Heart left ventricle (tissue), 16 donors: Measurements from ENCODE around the gene ESYT2. TPM values are rescaled to one million over a fixed set of nuclear protein-coding genes. Genes with fewer than 3 reads are reported as not detected.

ENCODE experiments used
- ATAC-seq, 4 donors: fragments of 200-7000 bp; cut with Tn5 transposase; one replicate each; pipeline ENCODE4 v1.9.1; 2020 to 2022; ENCODE audit warnings: moderate library complexity in 4 of 4, mild to moderate bottlenecking in 3 of 4, moderate number of reproducible peaks in 1 of 4
- DNase-seq, 5 donors: peaks; one replicate each; pipeline ENCODE4 v3.0.0-alpha.2; 2020
- H3K27ac ChIP-seq, 12 donors: fragments of 200-600 bp; sonication (generic) in 4 of 12; one replicate each; pipeline versions ENCODE4 v1.5.0 to v1.8.0; 2016 to 2022; ENCODE audit warnings: mild to moderate bottlenecking in 2 of 12
- H3K27me3 ChIP-seq, 9 donors: fragments of 200-600 bp; sonication (generic) in 2 of 9; one replicate each; pipeline versions ENCODE4 v1.5.1 to v1.8.0; 2016 to 2022; ENCODE audit warnings: mild to moderate bottlenecking in 3 of 9
- H3K36me3 ChIP-seq, 9 donors: fragments of 200-600 bp; sonication (generic) in 2 of 9; one replicate each; pipeline versions ENCODE4 v1.5.0 to v1.8.0; 2018 to 2022; ENCODE audit warnings: mild to moderate bottlenecking in 2 of 9
- H3K4me1 ChIP-seq, 12 donors: fragments of 200-600 bp; sonication (generic) in 4 of 12; one replicate each; pipeline versions ENCODE4 v1.5.0 to v1.8.0; 2016 to 2022; ENCODE audit warnings: mild to moderate bottlenecking in 3 of 12
- H3K4me3 ChIP-seq, 12 donors: fragments of 200-600 bp; sonication (generic) in 4 of 12; one replicate each; pipeline versions ENCODE4 v1.5.0 to v1.8.0; 2017 to 2022; ENCODE audit warnings: mild to moderate bottlenecking in 9 of 12, moderate library complexity in 4 of 12
- H3K9me3 ChIP-seq, 12 donors: fragments of 200-600 bp; sonication (generic) in 4 of 12; one replicate each; pipeline versions ENCODE4 v1.5.0 to v1.8.0; 2016 to 2022; ENCODE audit warnings: mild to moderate bottlenecking in 1 of 12
- POLR2A ChIP-seq, 2 donors: fragments of 450-650 bp; IDR thresholded peaks; one replicate each; pipeline ENCODE4 v1.6.1; 2017; ENCODE audit warnings: antibody characterized with exemption in 2 of 2, mild to moderate bottlenecking in 2 of 2, moderate library complexity in 2 of 2
- WGBS, 4 donors: extraction: QIAGEN DNeasy Blood & Tissue Kit in 2 of 4; methylation state at CpG; one replicate each; pipeline versions ENCODE4 v1.1.5 to v1.1.7; 2013 to 2018; 5-methylcytosine and 5-hydroxymethylcytosine counted together
- intact Hi-C, 10 donors: fragments of 100-400 bp; cut with DNase I; formaldehyde crosslinking; loops; one replicate each; pipeline versions ENCODE4 v1.11.1 to v1.14.2; 2022
- polyA plus RNA-seq, 2 donors: library from polyadenylated mRNA; stranded (reverse); fragments of 200-250 nt; gene quantifications; one replicate each; pipeline ENCODE4 v1.2.3, GENCODE V29; 2013
- total RNA-seq, 9 donors: library from RNA; depleted of rRNA in 2 of 9; stranded (reverse); fragments of >200 nt in 2 of 9; fragmentation: NEBNext Ultra II Directional in 3 of 9; extraction: Animal tissue kit (Norgen Biotek cat#: 25700) in 3 of 9; gene quantifications; one replicate each; pipeline versions ENCODE4 v1.1.0 to v1.2.4, GENCODE V29; 2016 to 2023
- TF ChIP-seq, protein P1 (sequence below), 12 donors: fragments of 200-600 bp; sonication (generic) in 4 of 12; IDR thresholded peaks; one replicate each; pipeline versions ENCODE4 v1.5.0 to v1.8.0; 2018 to 2022; ENCODE audit warnings: antibody characterized with exemption in 12 of 12, mild to moderate bottlenecking in 5 of 12
- donor health status: ischemic (EF 13 %, LVEDD 7.1; RV severe dilation, severe dysfunction).
- donor health status: healthy with polysubstance abuse.
- donor health status: DM: no; HTN: yes; CAD: no.
- donor health status: DM: no; HTN: no; CAD: no.
- donor health status: ischemic (EF 25% LVEDD 6.9; RV normal size, moderate dysfunction).
- donor health status: ischemic (EF 25% LVEDD 5.7; RV mildly dilated, moderate dysfunction).
- donor health status: healthy.
- donor health status: DM: yes; HTN: yes; CAD: no.
- donor health status: ischemic (EF 35%, LVEDD 5.7; RV mildly dilated, moderate dysfunction).
- donor health status: nonischemic (EF 11% LVEDD 7.7; RV severe dilation, severe dysfunction).
- donor health status: DM: yes; HTN: yes; CAD: no.
- donor health status: PGD.
- donor health status: ischemic (EF 29% LVEDD 5.4; RV normal size, mild dysfunction).
- donor health status: nonischemic (EF 23%, LVEDD 6.1; RV moderate dilation, normal function).

The ESYT2 gene
- total and polyA plus RNA-seq, 11 donors, result 16.2 to 91.8 (median 49.8) TPM

DNA sequence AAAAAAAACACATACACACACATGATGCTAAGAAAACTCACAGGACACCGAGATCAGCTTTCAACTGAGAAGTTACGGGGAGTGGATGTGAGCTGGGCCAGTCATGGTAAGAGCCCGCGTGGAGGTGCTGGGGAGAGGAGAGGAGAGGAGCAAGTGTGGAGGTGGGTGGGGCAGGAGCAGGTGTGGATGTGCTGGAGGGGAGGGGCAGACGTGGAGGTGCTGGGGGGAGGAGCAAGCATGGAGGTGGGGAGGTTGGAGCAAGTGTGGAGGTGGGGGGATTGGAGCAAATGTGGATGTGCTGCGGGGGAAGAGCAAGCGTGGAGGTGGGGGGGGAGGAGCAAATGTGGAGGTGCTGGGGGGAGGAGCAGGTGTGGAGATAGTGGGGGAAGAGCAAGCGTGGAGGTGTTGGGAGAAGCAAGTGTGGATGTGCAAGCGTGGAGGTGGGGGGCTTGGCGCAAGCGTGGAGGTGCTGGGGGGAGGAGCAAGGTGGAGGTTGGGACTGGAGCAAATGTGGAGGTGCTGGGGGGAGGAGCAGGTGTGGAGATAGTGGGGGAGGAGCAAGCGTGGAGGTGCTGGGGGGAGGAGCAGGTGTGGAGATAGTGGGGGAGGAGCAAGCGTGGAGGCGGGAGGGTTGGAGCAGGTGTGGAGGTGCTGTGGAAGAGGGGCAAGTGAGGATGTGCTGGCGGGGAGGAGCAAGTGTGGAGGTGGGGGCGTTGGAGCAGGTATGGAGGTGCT is 100.2 kb downstream of the ESYT2 start:
- no peak for DNase-seq
- Histone ChIP-seq H3K36me3 (peaks cover 0 to 43% (median 39%) of the 10 kb centered on the region in 9 donors), H3K27me3 (no peaks in the 10 kb centered on the region), H3K9me3 (no peaks in the 10 kb centered on the region), H3K27ac (no peak overlapping the region), H3K4me3 (no peak overlapping the region), H3K4me1 (peaks cover 0 to 10% (median 0%) of the 10 kb centered on the region in 12 donors)
- intact Hi-C loops, result no loop called here
- WGBS, 4 donors, result 90 to 92% (median 91%) methylated on average over 16 of the region's 16 CpGs
- no peak for ATAC-seq
- TF ChIP-seq POLR2A (IDR thresholded peaks at IDR 0.05), result no peak
- TF ChIP-seq, protein P1, sequence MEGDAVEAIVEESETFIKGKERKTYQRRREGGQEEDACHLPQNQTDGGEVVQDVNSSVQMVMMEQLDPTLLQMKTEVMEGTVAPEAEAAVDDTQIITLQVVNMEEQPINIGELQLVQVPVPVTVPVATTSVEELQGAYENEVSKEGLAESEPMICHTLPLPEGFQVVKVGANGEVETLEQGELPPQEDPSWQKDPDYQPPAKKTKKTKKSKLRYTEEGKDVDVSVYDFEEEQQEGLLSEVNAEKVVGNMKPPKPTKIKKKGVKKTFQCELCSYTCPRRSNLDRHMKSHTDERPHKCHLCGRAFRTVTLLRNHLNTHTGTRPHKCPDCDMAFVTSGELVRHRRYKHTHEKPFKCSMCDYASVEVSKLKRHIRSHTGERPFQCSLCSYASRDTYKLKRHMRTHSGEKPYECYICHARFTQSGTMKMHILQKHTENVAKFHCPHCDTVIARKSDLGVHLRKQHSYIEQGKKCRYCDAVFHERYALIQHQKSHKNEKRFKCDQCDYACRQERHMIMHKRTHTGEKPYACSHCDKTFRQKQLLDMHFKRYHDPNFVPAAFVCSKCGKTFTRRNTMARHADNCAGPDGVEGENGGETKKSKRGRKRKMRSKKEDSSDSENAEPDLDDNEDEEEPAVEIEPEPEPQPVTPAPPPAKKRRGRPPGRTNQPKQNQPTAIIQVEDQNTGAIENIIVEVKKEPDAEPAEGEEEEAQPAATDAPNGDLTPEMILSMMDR (IDR thresholded peaks at IDR 0.05), result no peak

DNA sequence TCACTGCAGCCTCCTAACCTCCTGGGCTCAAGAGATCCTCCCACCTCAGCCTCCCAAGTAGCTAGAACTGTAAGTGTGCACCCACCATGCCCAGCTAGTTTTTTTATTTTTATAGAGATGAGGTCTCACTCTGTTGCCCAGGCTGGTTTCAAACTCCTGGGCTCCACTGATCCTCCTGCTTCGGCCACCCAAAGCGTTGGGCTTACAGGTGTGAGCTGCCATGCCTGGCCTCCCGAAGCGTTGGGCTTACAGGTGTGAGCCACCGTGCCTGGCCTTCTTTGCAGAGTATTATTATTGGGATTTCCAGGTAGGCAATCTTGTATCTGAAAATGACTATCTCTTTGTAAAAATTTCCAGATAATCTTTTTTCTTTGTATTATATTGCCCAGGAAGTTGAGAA is 101.6 kb downstream of the ESYT2 start:
- peaks cover 0 to 10% (median 0%) of the 10 kb centered on the region in 12 donors for H3K4me1 ChIP-seq
- no peak for ATAC-seq
- peaks cover 0 to 30% (median 25%) of the 10 kb centered on the region in 9 donors for H3K36me3 ChIP-seq
- TF ChIP-seq, protein P1 (IDR thresholded peaks at IDR 0.05), result no peak
- TF ChIP-seq POLR2A (IDR thresholded peaks at IDR 0.05), result no peak
- H3K27me3 ChIP-seq, result no peaks in the 10 kb centered on the region
- intact Hi-C loops, result no loop called here
- no peak for DNase-seq
- H3K27ac ChIP-seq, result no peak overlapping the region
- WGBS, 4 donors, result 91 to 98% (median 97%) methylated on average over 5 of the region's 5 CpGs
- no peaks in the 10 kb centered on the region for H3K9me3 ChIP-seq
- no peak overlapping the region for H3K4me3 ChIP-seq

DNA sequence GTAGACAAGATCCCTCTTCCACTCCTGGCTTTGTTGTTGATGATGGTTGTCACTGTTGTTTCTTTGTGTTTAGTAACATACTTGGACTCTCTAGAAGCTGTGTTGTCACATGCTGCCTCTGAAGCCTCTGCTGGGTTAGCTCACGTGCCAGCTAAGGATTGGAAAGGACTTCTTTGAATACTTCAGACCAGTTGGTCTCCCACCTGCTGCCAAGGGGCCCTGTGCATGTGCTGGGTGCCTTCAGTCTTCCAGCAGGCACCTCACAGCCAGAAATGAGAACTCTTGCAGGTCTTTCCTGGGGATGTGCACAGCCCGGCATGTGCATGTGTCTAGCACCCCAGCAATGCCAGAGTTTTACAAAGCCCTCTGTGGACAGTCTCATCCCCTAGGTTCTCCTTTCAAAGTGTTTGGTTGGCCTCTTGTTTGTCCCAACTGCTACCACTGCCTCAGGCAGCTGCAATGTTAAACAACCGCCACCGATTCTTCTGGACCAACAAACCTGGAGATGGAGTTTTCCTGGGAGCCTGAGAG is 103.0 kb downstream of the ESYT2 start:
- H3K27me3 ChIP-seq, result no peaks in the 10 kb centered on the region
- 70 to 92% (median 87%) methylated on average over 4 of the region's 4 CpGs for WGBS, 4 donors
- peaks cover 0 to 16% (median 12%) of the 10 kb centered on the region in 9 donors for H3K36me3 ChIP-seq
- peaks cover 0 to 10% (median 0%) of the 10 kb centered on the region in 12 donors for H3K4me1 ChIP-seq
- no peak overlapping the region for H3K4me3 ChIP-seq
- H3K27ac ChIP-seq, result no peak overlapping the region
- intact Hi-C loops, result no loop called here
- no peak for TF ChIP-seq POLR2A (IDR thresholded peaks at IDR 0.05)
- TF ChIP-seq, protein P1 (IDR thresholded peaks at IDR 0.05), result no peak
- DNase-seq (no peak), ATAC-seq (no peak)
- H3K9me3 ChIP-seq, result no peaks in the 10 kb centered on the region

- TF ChIP-seq POLR2A (IDR thresholded peaks at IDR 0.05), result no peak
- TF ChIP-seq, protein P1 (IDR thresholded peaks at IDR 0.05), result no peak
- H3K36me3 ChIP-seq, result peaks cover 0 to 7% (median 6%) of the 10 kb centered on the region in 9 donors
- peaks cover 0 to 3% (median 0%) of the 10 kb centered on the region in 12 donors for H3K4me1 ChIP-seq
- intact Hi-C loops, result no loop called here
- 82 to 88% (median 87%) methylated on average over 4 of the region's 4 CpGs for WGBS, 4 donors
- H3K27me3 ChIP-seq, result no peaks in the 10 kb centered on the region
- no peak for ATAC-seq
- H3K9me3 ChIP-seq, result no peaks in the 10 kb centered on the region
- no peak overlapping the region for H3K27ac ChIP-seq
- DNase-seq, result no peak
- no peak overlapping the region for H3K4me3 ChIP-seq
These were observed 103.9 kb downstream of the ESYT2 start for GRCh38 chr7:158725506-158725800.
